Measurements from ENCODE around the gene DNAH3. TPM values are rescaled to one million over a fixed set of nuclear protein-coding genes. Genes with fewer than 3 reads are reported as not detected.

DNAH3 gene
- total RNA-seq, 1 donor from 2014 or later = not detected

- TF ChIP-seq CTCF (conservative IDR thresholded peaks at IDR 0.05) = no peak
- Mint-ChIP-seq H3K9me3 (no peaks in the 10 kb centered on the region), H3K4me1 (ENCODE audit: unreplicated experiment) (peaks cover 12% of the 10 kb centered on the region), H3K27me3 (no peaks in the 10 kb centered on the region), H3K27ac (no peak overlapping the region), H3K36me3 (peaks cover 22% of the 10 kb centered on the region), H3K4me3 (no peak overlapping the region)
- DNase-seq (ENCODE audit: extremely low spot score, unreplicated experiment) = no peak
Measured at GRCh38 chr16:20887207-20887606, 263.4 kb downstream of the DNAH3 start.

- H3K9me3 Mint-ChIP-seq = no peaks in the 10 kb centered on the region
- no peak overlapping the region for H3K27ac Mint-ChIP-seq
- H3K36me3 Mint-ChIP-seq = peaks cover 17% of the 10 kb centered on the region
- no peak for TF ChIP-seq CTCF (conservative IDR thresholded peaks at IDR 0.05)
- no peak overlapping the region for H3K4me3 Mint-ChIP-seq
- no peak for DNase-seq (ENCODE audit: extremely low spot score, unreplicated experiment)
- H3K27me3 Mint-ChIP-seq = no peaks in the 10 kb centered on the region
- peaks cover 12% of the 10 kb centered on the region for H3K4me1 Mint-ChIP-seq (ENCODE audit: unreplicated experiment)
Measured at GRCh38 chr16:20886320-20886719, 264.3 kb downstream of the DNAH3 start.

GRCh38 chr16:20884240-20884556 is 266.4 kb downstream of the DNAH3 start:
- no peaks in the 10 kb centered on the region for H3K9me3 Mint-ChIP-seq
- H3K27ac Mint-ChIP-seq = no peak overlapping the region
- DNase-seq (ENCODE audit: extremely low spot score, unreplicated experiment) = no peak
- TF ChIP-seq CTCF (conservative IDR thresholded peaks at IDR 0.05) = no peak
- peaks cover 15% of the 10 kb centered on the region for H3K4me1 Mint-ChIP-seq (ENCODE audit: unreplicated experiment)
- H3K4me3 Mint-ChIP-seq = no peak overlapping the region
- H3K27me3 Mint-ChIP-seq = no peaks in the 10 kb centered on the region
- peaks cover 11% of the 10 kb centered on the region for H3K36me3 Mint-ChIP-seq

GRCh38 chr16:20883554-20884239 is 266.9 kb downstream of the DNAH3 start:
- no peak for TF ChIP-seq CTCF (conservative IDR thresholded peaks at IDR 0.05)
- Mint-ChIP-seq H3K4me1 (ENCODE audit: unreplicated experiment) (peaks cover 20% of the 10 kb centered on the region), H3K27me3 (no peaks in the 10 kb centered on the region), H3K27ac (no peak overlapping the region), H3K9me3 (no peaks in the 10 kb centered on the region), H3K4me3 (no peak overlapping the region), H3K36me3 (peaks cover 11% of the 10 kb centered on the region)
- DNase-seq (ENCODE audit: extremely low spot score, unreplicated experiment) = no peak

Other genes with a start within 250 kb of the DNAH3 start
- 22.8 and 37.4 TPM in 2 replicates for gene LDAF1, start 7.8 kb upstream of the DNAH3 start, total RNA-seq (ENCODE audit: low replicate concordance)
- gene ZP2, start 60.7 kb upstream of the DNAH3 start, total RNA-seq (ENCODE audit: low replicate concordance) = not detected in 2 replicates
- 5.2 and 8.9 TPM in 2 replicates for gene ANKS4B, start 82.9 kb upstream of the DNAH3 start, total RNA-seq (ENCODE audit: low replicate concordance)
- gene CRYM, start 127.4 kb upstream of the DNAH3 start, total RNA-seq (ENCODE audit: low replicate concordance) = 3.7 and 9.4 TPM in 2 replicates

All from type B pancreatic cell (in vitro differentiated cells).